Nephron progenitor cell (in vitro differentiated cells): ENCODE results near the gene HEPN1.
A peak's percentile ranks its signal among the peaks of the same experiment; 100 is the strongest.

ENCODE experiments used
- DNase-seq: peaks from one replicate; pipeline ENCODE4 v3.0.0; 2021
- H3K27ac Mint-ChIP-seq: 2 replicates; pipeline ENCODE4 v1.8.0; 2021; ENCODE audit warnings: mild to moderate bottlenecking, moderate library complexity, mixed read lengths
- H3K27me3 Mint-ChIP-seq: 2 replicates; pipeline ENCODE4 v1.8.0; 2021; ENCODE audit warnings: mild to moderate bottlenecking, low read depth, mixed read lengths; ENCODE audit not compliant: poor library complexity
- H3K36me3 Mint-ChIP-seq: 2 replicates; pipeline ENCODE4 v1.8.0; 2021; ENCODE audit warnings: low read depth, mixed read lengths
- H3K4me1 Mint-ChIP-seq: 2 replicates; pipeline ENCODE4 v1.8.0; 2021; ENCODE audit warnings: mixed read lengths
- H3K4me3 Mint-ChIP-seq: 2 replicates; pipeline ENCODE4 v1.8.0; 2021; ENCODE audit warnings: mild to moderate bottlenecking, moderate library complexity, mixed read lengths
- H3K9me3 Mint-ChIP-seq: 2 replicates; pipeline ENCODE4 v1.8.0; 2021; ENCODE audit warnings: mild to moderate bottlenecking, moderate library complexity, mixed read lengths
- TF ChIP-seq, protein P1 (sequence below): fragments of 200-600 bp; sonication (generic); IDR thresholded peaks from 2 replicates; pipeline ENCODE4 v1.5.0; 2021; ENCODE audit warnings: antibody characterized with exemption

HEPN1 gene

DNA sequence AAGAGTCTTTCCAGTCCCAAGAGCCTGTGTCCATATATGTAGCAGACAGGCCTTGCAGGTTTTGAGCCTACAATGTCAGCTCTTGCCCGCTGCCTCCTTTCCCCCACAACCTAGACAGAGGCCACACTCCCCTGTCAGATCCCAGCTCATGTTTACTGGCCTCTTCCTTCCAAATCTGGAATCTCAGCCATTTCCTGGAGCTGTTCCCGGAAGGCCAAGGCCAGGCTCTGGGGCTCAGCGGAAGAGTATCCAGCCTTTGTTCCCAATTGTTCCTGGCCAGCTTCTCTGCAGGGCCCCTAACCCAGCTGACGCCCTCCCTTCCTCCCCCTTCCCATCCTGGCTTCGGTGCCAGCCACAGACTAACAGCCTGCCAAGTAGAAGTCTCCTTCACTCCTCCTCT, 20.3 kb upstream of the HEPN1 start:
- no peak overlapping the region for H3K4me3 Mint-ChIP-seq

DNA sequence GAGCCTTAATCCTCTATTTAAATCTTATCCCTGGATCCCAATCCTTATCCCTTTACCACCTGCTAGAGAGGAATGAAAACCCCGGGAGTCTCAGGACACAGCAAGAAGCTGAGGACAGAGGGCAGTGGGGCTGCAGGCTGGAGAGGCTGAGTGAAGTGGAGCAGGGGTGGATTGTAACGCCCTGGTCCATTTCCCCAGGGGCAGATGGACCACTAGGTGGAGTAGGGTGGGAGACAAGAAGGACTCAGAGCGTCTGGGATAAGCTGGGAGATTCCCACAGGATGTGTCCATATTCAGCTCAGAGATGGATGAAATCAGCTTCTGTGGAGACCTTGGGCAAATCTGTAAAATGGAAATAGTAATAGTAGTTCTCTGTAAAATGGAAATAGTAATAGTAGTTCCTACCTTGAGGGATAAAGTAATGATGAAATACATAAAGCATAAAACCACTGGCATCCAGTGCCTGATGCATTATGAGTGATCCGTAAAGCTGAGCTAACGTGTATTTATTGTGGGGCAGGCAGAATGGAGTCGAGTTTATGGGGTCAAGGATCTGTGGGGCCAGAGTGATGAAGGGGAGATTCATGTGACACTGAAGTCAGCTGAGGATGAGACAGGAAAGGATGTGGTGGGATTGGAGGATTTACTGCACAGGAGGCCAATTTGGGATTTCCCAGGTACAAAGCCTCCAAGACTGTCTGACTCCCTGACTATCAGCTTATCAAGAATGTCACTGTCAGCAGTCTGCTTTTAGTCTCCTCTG, 19.5 kb upstream of the HEPN1 start:
- Mint-ChIP-seq H3K36me3 (no peaks in the 10 kb centered on the region), H3K9me3 (no peaks in the 10 kb centered on the region), H3K27me3 (peaks cover 50% of the 10 kb centered on the region), H3K4me3 (no peak overlapping the region), H3K27ac (no peak overlapping the region), H3K4me1 (peaks cover 33% of the 10 kb centered on the region)
- TF ChIP-seq, protein P1, sequence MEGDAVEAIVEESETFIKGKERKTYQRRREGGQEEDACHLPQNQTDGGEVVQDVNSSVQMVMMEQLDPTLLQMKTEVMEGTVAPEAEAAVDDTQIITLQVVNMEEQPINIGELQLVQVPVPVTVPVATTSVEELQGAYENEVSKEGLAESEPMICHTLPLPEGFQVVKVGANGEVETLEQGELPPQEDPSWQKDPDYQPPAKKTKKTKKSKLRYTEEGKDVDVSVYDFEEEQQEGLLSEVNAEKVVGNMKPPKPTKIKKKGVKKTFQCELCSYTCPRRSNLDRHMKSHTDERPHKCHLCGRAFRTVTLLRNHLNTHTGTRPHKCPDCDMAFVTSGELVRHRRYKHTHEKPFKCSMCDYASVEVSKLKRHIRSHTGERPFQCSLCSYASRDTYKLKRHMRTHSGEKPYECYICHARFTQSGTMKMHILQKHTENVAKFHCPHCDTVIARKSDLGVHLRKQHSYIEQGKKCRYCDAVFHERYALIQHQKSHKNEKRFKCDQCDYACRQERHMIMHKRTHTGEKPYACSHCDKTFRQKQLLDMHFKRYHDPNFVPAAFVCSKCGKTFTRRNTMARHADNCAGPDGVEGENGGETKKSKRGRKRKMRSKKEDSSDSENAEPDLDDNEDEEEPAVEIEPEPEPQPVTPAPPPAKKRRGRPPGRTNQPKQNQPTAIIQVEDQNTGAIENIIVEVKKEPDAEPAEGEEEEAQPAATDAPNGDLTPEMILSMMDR, result no peak
- no peak for DNase-seq

More for the DNA sequence above, 20.3 kb upstream of the HEPN1 start:
- no peak overlapping the region for H3K27ac Mint-ChIP-seq
- TF ChIP-seq, protein P1, result no peak
- no peaks in the 10 kb centered on the region for H3K9me3 Mint-ChIP-seq
- H3K4me1 Mint-ChIP-seq, result peaks cover 34% of the 10 kb centered on the region
- no peak for DNase-seq
- H3K27me3 Mint-ChIP-seq, result peaks cover 48% of the 10 kb centered on the region
- no peaks in the 10 kb centered on the region for H3K36me3 Mint-ChIP-seq

DNA sequence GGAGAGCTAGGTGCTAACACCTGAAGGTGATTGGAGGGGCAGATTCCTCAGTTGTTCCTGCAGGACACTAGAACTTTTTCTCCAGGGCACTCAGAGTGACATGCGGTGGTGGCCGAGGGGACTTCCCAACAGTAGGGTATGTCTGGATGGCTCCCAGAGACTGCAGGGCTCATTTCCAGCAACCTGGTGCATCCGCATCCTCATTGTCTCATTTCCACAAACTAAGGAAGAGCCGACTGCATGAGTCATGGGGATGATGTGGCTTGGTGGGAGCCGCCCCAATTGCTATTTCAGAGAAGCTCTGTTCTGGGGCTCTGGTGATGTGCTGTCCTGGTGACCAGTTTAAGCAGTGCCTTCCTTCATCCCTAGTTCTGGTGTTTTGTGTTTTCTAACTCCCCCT, 18.6 kb upstream of the HEPN1 start:
- DNase-seq, result no peak

DNA sequence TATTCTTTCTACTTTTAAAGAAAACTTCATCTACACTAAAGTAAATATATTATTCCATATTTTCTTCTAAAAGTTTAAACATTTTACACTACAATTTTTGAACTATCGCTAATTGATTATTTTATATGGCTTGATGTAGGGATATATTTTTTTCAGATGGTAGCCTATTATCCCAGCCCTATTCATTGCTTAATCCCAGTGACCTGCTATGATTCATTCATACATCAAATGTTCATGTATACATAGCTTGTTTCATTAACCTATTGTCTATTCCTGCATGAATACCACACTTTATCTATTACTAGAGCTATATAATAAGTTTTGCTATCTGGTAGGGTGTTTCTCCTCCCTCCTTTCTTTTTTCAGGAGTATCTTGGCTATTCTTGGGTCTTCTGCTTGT, 16.4 kb upstream of the HEPN1 start:
- TF ChIP-seq, protein P1, result no peak
- H3K27ac Mint-ChIP-seq, result no peak overlapping the region
- H3K9me3 Mint-ChIP-seq, result peaks cover 9% of the 10 kb centered on the region
- H3K27me3 Mint-ChIP-seq, result peaks cover 60% of the 10 kb centered on the region
- no peak overlapping the region for H3K4me3 Mint-ChIP-seq
- H3K4me1 Mint-ChIP-seq, result peaks cover 23% of the 10 kb centered on the region
- no peak for DNase-seq
- no peaks in the 10 kb centered on the region for H3K36me3 Mint-ChIP-seq

More for the DNA sequence above, 18.6 kb upstream of the HEPN1 start:
- H3K4me1 Mint-ChIP-seq, result peaks cover 29% of the 10 kb centered on the region
- no peak overlapping the region for H3K4me3 Mint-ChIP-seq
- H3K27me3 Mint-ChIP-seq, result peaks cover 48% of the 10 kb centered on the region
- H3K36me3 Mint-ChIP-seq, result no peaks in the 10 kb centered on the region
- H3K9me3 Mint-ChIP-seq, result peaks cover 3% of the 10 kb centered on the region
- TF ChIP-seq, protein P1, result no peak
- H3K27ac Mint-ChIP-seq, result no peak overlapping the region

DNA sequence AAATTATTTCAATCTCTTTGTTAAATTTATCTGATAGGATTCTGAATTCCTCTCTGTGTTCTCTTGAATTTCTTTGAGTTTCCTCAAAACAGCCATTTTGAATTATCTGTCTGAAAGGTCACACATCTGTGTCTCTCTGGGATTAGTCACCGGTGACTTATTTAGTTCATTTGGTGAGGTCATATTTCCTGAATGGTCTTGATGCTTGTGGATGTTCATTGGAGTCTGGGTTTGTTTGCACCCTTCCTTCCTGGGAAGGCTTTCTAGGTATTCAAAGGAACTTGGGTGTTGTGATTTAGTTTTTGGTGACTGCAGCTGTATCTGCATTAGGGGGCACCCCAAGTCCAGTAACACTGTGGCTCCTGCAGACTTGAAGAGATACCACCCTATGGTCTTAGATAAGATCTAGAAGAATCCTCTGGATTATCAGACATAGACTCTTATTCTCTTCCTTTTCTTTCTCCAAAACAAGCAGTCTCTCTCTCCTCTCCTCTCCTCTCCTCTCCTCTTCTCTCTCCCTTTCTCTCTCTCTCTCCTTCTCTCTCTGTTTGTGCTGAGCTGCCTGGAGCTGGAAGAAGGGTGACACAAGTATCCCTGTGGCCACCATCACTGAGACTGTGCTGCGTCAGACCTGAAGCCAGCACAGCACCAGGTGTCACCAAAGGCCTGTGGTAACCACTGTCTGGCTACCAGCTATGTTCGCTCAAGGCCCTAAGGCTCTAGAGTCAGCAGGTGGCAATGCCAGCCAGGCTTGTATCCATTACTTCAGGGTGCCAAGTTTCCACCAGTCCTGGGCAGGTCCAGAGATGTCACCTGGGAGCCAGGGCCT, 3.3 kb upstream of the HEPN1 start:
- H3K4me3 Mint-ChIP-seq, result no peak overlapping the region
- peak overlapping the region; percentile 38 for H3K27ac Mint-ChIP-seq
- peaks cover 48% of the 10 kb centered on the region for H3K9me3 Mint-ChIP-seq
- H3K27me3 Mint-ChIP-seq, result peaks cover 42% of the 10 kb centered on the region
- H3K36me3 Mint-ChIP-seq, result peaks cover 10% of the 10 kb centered on the region
- no peak for DNase-seq
- TF ChIP-seq, protein P1, result no peak
- H3K4me1 Mint-ChIP-seq, result peaks cover 3% of the 10 kb centered on the region
